GM21825 (cell line): ENCODE data around the gene UBTD1.
"Not testable (repeated sequence)": the region's sequence is repeated elsewhere in the genome, so short reads cannot be mapped to it uniquely, and the experiment has no call there.

Experiments used
- ATAC-seq: cut with Tn5 transposase; IDR thresholded peaks from one replicate; pipeline ENCODE4 v1.9.1; 2021; ENCODE audit warnings: mild to moderate bottlenecking, moderate library complexity; ENCODE audit not compliant: unreplicated experiment

Gene UBTD1

DNA sequence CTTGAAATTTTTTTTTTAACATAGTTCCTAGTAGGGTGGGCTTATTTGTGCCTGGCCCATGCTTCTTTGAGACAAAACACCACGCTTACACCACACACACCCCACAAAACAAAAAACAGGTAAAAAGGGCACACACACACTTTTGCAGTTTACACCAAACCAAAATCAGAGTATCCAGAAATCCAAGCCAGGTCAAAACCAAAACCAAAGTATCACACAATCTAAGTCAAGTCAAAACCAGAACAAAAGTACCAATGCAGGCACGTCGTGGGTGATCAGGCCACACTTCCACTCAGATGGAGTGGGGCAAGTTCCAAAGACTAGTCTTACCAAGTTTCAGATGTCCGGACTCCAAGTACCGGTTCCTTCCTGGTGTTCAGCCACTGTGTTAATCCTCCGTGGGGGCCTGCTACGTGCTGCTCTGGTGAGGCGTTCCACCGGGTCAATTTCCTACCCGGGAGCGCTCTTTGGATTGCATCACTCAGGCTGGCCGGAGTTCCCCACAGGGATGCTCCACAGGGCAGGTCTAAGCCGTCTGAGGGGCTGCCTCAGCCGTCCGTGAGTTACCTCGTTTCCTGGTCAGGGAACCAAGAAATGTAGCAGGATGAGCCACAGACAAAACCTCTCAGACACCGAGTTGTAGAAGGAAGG lies 62.1 kb downstream of the UBTD1 start:
- ATAC-seq, result not testable (repeated sequence)

DNA sequence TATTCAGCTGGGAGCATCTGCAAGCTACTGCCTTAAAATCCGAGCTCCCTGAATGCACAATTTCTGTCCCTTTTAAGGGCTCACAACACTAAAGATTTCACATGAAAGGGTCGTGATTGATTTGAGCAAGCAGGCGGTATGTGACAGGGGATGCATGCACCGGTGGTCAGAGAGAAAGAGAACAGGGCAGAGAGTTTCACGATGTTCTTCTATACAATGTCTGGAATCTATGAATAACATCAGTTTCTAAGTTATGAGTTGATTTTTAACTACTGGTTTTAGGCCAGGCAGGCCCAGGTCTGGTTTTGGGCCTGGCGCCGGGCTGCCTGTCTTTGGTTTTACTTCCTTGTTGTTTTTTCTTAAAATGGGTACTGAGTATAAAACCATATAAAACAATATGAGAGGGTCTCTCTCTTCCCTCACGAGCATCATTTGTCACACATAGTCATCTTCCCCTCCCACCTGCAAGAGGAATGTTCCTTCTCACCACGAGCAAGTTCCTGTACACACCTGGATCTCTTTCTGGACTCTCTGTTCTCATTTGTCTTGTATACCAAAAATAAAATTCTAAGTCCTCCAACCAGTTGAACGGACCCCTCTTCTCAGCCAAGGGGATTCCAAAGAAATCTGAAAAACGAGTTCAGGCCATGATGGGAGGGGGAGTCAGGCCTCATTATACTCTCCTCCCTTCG lies 62.8 kb downstream of the UBTD1 start:
- not testable (repeated sequence) for ATAC-seq

DNA sequence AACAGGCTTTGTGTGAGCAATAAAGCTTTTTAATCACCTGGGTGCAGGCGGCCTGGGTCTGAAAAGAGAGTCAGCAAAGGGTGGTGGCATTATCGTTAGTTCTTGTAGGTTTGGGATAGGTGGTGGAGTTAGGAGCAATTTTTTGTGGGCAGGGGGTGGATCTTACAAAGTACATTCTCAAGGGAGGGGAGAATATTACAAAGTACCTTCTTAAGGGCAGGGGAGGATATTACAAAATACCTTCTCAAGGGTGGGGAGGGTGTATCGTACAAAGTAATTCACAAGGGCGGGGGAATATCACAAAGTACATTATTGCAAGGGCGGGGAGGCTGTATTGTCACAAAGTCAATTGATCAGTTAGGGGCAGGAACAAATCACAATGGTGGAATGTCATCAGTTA lies 63.6 kb downstream of the UBTD1 start:
- ATAC-seq, result not testable (repeated sequence)

DNA sequence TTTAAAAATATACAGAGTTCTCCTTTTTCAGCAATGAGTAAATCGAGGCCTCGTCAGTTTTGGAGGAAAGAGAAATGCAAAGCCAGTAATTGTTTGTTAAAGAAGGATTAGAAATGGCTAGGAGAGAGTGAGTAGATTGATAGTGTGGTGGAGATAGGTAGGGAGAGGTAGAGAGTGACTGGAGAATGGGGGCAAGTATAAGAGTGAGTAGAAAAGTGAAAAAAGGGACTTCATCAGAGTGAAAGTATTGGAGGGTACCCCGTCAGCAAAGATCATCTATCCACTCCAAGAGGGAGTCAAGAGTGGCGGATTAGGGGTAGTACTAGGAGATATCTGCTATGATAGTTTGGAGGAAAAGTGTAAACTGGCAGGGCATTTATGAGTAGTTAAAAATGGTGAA lies 64.6 kb downstream of the UBTD1 start:
- no peak for ATAC-seq

DNA sequence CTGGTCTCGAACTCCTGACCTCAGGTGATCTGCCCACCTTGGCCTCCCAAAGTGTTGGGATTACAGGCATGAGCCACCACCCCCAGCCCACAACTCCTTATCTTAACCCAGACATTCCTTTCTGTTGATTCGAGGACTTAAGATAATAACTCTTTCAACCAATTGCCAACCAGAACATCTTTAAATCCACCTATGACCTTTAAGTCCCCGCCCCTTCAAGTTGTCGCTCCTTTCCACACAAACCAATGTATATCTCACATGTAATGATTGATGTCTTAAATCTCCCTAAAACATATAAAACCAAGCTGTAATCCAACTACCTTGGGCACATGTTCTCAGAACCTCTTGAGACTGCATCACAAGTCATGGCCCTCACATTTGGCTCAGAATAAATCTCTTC lies 66.1 kb downstream of the UBTD1 start:
- no peak for ATAC-seq

DNA sequence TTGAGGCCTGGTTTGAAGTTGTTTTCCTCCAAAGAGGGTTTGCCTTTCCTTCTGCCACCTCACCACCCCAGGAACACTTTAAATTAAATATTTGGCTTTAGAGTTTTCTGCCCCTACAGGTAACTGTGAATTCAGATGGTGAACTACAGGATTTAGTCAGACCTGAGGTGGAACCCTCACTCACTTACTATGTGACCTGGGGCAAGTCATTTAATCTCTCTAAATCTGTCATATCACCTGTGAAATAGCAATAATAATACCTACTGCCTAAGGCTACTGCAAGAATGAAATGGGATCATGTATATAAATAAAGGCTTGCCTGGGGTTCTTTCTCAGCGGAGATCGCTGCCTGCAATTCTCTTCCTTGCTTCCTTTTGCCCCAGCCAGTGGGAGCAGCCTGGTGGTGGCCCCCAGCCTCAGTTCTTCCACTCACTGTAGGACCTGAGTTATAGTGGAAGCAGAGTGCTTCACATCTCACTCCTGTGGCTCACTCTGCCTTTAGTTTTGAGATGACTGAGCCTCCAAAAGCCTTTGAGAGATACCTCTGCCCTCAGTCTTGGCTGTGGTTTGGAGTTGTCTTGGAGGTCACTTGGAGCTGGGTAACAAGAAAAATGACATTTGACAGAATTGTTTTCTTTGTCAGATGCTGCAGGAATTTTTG lies 67.7 kb downstream of the UBTD1 start:
- no peak for ATAC-seq

DNA sequence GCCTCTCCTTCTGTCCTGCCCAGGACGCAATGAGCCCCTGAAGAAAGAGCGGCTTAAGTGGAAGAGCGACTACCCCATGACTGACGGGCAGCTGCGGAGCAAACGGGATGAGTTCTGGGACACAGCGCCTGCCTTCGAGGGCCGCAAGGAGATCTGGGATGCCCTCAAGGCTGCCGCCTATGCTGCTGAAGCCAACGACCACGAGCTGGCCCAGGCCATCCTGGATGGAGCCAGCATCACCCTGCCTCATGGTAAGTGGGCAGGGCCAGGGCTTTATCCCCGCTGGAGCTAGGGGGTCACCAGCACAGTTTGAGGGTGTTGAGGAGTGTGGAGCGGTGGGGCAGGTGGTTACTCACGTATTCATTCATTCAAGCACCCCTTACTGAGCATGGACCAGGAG lies 69.2 kb downstream of the UBTD1 start:
- ATAC-seq, result no peak

DNA sequence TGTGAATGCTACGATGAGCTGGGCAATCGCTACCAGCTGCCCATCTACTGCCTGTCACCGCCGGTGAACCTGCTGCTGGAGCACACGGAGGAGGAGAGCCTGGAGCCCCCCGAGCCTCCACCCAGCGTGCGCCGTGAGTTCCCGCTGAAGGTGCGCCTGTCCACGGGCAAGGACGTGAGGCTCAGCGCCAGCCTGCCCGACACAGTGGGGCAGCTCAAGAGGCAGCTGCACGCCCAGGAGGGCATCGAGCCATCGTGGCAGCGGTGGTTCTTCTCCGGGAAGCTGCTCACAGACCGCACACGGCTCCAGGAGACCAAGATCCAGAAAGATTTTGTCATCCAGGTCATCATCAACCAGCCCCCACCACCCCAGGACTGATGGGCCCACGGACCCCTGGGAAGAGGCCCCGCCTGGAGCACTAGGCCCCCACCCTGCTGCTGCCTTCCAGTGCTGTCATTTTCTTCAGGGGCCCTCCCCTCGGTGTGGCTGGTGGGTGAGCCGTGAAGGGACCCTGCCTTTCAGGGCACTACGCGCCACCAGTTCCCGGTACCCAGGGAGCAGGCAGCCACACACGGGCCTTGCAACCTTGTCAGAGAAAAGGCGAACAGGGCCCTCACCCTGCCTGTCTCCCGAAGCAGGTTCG lies 71.5 kb downstream of the UBTD1 start:
- no peak for ATAC-seq

DNA sequence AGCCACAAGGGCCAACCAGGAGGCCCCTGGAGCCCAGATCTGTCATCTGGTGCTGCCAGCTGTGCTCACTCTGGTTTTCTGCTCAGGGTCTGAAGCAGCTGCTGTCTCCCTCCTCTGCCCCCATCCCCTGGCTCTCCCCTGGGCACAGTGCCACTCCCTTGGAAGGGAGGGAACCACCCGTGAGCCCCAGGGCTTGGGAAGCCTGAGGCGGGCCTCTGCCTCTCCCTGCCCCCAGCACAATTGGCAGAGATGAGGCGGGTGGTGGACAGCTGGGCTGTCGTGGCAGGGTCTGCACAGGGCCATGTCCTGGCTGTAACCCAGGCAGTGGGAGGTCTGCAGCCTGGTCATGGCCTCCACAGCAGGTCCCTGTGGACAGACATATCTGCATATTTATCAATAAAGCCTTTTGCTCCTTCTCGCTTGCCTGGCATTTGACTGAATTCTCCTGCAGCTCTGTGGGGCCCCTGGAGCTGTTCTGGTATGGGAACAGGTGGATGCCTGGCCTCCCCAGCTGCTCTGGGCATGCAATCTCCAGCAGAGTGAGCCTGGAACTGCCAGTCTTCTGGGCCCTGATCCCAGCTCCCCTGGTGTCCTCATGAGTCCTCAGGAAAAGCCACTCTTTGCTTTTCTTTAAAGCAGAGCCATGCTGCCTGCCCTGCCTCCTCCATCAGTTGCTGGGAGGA lies 72.2 kb downstream of the UBTD1 start:
- ATAC-seq, result no peak

DNA sequence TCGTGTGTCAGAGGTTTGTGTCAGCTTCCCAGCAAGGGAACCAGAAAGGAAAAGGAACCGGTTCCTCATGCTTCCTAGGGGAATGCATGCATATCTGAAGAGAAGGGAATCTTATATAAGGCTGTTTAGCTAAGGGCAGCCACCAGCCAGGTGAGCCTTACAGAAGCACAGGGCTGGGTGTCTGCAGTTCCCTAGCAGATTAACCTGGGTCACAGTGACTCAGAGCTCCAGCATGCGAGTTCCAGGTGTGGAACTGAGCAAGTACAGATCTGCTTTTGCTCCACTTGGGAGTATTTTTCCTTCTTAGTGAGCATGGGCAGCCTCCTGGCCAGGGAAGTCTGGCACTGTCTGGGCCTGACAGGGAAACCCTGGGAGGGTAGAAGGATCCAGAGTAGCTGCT lies 72.9 kb downstream of the UBTD1 start:
- no peak for ATAC-seq

DNA sequence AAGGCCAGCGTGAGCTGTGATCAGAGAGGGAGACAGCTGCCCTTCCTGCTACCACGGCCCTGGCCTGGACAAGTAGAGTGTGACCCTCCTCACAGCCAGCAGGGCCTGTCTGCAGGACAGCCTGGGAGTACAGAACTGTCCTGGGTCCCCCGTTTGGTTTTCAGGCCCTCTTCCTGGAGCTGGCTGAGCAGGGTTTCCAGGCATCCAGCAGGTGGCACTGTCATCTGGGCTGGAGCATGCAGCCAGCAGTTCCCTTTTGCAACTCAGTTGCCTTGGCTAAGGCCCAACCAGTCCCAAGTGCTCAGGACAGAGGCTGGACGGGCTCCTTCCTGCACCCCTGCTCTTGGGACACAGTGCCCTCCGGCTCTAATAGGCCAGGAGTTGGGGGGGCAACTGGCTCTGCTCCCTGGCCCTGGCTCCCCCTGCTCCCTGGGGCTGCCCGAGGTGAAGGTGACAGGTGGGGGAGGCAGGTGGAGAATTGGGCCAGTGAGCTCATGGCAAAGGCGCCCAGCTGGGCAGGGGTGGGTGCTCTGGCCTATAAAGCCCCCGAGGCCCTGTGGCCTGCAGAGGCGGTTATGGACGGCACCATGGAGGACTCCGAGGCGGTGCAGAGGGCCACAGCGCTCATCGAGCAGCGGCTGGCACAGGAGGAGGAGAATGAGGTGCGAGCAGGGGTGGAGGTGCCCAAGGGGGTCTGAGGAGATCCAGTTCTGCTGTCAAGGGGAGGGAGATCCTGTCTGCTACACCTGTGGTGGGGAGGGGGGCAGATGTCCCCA lies 73.7 kb downstream of the UBTD1 start, which contains the start of gene ANKRD2:
Gene ANKRD2 (plus strand): TSS at position 566 of the 776 bp plus-strand sequence. CDS start 10 bp downstream, at position 576.
- ATAC-seq, result no peak

DNA sequence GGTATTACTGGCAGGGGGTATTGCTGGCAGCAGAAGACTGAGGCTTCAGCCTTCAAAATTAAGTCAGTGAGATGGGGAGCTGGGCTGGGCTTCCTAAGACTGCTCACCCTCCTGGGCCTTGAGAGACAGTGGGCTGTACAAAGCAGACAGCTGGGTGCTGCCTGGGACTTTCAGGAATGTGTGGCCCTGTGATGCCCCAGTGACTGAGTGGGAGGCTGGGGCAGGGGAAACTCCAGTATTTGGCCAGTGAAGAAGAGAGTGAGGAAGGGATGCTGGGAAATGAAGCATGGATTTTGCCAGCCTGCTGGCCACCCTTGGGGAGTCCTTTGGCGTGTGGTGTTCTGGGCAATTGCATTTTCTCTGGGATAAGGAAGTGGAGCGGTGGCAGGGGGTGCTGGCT lies 74.3 kb downstream of the UBTD1 start:
- ATAC-seq, result no peak

DNA sequence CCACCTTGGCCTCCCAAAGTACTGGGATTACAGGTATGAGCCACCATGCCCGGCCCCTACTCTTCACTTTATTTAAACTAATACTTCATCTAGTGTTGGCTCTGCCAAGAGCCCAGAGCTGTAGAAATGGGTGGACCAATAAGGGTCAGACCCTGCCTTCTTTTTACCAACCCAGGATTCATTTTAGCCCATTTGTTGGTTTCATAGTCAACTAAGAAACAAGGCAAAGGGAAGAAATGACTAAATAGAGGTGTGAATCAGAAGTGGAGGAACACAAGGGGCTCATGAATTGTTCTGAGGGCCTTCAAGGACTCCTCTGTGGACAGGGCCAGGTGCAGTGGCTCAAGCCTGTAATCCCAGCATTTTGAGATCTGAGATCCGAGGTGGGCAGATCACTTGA lies 74.9 kb downstream of the UBTD1 start:
- ATAC-seq, result no peak

DNA sequence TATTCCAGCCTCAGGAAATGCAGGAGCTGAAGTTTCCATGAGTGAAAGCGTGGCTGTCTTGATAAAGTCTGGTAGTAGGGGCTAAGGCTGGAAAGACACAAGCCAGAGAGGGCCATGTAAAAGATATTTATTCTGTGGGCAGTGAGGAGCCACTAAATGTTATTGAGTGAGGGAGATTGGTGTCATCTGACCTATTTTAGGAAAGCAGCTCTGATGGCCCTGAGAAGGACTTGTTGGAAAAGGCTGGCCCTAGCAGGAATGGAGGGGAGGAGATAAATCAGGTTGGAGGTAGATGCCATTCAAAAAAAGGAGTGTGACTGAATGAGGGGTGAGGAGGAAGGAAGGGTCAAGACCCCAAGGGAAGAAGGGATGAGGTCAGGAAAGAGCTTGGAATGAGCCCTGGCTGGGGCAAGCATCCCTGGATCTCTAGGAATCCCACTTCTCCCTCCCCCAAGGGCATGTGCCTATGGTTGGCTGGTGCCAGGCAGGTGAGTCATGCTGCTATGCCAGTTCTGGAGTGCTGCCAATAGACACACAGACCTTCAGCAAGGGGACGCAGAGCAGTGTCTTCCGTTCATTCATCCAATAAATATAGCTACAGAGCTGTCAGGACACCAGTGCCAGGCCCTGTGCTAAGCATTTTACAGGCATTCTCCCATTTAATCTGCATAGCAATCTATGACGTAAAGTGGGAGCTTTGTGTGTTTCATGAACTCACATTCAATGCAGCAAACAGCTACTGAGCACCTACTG lies 75.8 kb downstream of the UBTD1 start:
- no peak for ATAC-seq

DNA sequence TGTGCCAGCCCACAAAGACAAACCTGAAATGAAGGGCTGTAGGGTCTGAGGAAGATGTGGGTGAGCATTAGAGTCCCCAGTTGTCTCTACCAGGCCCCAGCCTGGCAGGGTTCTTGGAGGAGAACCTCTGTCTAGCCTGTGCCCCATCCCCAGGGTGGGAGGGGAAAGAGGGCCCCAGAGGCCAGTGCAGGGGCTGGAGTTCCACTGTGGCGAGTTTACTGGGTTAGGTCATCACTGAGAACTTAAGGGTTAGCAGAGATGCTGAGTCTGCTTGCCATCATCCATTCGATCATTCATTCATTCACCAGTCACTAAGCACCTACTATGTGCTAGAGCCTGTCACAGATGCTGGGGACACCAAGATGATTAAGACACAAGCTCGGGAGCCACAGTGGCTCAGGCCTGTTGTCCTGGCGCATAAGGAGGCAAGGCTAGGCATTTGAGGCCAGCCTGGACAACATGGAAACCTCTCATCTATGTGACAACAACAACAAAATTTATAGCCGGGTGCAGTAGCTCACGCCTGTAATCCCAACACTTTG lies 76.5 kb downstream of the UBTD1 start:
- ATAC-seq, result no peak

DNA sequence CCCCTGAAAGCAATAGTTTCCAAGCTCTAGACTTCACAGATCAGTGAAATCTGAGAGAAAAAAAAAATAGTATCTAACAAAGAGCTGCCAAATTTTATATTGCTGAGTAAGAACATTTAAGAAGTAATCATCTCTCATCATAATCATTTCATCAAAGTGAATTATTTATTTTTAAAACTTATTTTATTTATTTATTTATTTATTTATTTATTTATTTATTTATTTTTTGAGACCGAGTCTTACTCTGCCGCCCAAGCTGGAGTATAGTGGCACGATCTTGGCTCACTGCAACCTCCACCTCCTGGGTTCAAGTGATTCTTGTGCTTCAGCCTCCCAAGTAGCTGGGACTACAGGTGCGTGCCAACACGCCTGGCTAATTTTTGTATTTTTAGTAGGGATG lies 77.8 kb downstream of the UBTD1 start:
- ATAC-seq, result not testable (repeated sequence)

DNA sequence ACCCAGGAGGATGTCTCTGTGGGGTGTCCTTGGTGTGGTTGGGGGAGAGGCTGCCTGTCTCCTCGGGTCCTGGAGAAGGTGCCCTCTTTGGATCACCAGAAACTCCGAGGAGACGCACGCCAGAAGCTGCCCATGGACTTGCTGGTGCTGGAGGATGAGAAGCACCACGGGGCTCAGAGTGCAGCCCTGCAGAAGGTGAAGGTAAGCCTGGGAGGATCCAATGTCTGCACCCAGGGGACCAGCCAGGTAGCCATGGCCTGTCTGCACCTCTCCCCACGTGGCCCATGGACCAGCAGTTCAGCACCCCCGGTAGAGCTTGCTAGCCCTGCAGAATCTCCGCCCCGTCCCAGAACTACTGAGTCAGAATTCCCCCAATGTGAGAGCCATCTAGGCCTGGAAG lies 79.0 kb downstream of the UBTD1 start:
- no peak for ATAC-seq

DNA sequence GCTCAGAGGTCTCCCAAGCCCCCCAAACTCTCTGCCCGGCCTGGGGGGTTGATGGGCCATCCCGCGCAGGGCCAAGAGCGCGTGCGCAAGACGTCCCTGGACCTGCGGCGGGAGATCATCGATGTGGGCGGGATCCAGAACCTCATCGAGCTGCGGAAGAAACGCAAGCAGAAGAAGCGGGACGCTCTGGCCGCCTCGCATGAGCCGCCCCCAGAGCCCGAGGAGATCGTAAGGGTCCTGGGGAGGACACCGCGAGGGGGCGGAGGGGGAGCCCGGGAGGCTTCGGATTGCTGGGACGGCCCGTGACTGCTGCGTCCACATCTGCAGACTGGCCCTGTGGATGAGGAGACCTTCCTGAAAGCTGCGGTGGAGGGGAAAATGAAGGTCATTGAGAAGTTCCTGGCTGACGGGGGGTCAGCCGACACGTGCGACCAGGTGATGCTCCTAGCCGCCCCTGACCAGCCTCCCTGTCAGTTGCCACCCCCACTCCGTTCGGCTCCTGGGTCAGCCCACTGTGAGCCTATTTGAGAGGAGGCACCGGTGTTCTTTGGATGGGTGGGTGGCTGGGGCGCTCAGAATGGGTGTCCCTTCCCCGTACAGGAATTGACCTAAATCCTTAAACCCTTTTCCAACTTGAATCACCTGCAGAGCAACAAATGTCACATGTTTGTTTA lies 79.6 kb downstream of the UBTD1 start:
- ATAC-seq, result no peak
